ENCODE data around the gene CFAP69.
A peak's percentile ranks its signal among the peaks of the same experiment; 100 is the strongest.

CFAP69 gene

DNA sequence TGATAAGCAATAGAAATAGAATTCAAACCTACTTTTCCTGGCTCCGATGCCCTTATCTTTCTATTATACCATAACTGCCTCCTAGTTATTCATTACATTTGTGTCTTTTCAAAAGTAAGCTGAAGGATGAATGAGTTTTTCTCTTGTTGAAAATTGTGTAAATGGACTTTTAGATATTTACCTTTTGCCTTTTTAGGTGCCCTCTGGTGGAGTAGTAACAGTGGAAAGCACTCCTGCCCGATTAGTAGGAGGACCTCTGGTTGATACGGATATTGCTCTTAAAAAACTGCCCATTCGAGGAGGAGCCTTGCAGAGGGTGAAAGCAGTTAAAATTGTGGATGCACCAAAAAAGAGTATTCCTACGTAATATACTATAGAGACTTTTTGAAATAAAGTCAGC is 64.9 kb downstream of the CFAP69 start:
- no peak overlapping the region for H3K4me3 ChIP-seq (replicated peaks; ENCODE audit: low read depth, low read length)
- DNase-seq (ENCODE audit: extremely low read depth, low read depth): no peak
- TF ChIP-seq, protein P1, sequence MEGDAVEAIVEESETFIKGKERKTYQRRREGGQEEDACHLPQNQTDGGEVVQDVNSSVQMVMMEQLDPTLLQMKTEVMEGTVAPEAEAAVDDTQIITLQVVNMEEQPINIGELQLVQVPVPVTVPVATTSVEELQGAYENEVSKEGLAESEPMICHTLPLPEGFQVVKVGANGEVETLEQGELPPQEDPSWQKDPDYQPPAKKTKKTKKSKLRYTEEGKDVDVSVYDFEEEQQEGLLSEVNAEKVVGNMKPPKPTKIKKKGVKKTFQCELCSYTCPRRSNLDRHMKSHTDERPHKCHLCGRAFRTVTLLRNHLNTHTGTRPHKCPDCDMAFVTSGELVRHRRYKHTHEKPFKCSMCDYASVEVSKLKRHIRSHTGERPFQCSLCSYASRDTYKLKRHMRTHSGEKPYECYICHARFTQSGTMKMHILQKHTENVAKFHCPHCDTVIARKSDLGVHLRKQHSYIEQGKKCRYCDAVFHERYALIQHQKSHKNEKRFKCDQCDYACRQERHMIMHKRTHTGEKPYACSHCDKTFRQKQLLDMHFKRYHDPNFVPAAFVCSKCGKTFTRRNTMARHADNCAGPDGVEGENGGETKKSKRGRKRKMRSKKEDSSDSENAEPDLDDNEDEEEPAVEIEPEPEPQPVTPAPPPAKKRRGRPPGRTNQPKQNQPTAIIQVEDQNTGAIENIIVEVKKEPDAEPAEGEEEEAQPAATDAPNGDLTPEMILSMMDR (IDR thresholded peaks at IDR 0.05; ENCODE audit: low read depth, low read length, missing control alignments): no peak

DNA sequence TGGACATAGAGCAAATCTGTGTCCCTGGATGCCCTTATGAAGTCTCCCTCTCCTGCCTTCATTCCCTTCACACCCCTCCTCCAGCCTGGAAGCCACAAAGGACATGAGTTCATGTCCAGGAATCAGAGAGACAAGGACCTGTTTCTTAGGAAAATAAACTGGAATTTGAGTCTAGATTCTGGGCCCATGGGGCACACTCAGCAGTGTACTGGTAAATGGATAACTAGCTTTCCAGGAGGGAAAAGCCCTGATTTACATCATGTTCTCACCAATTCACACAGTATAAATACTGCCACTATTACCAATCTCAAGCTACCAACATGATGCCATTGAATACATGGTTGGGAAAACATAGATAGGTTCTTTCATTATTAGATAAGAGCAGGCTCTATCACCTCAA is 66.2 kb downstream of the CFAP69 start:
- no peak overlapping the region for H3K4me3 ChIP-seq (replicated peaks; ENCODE audit: low read depth, low read length)
- TF ChIP-seq, protein P1 (IDR thresholded peaks at IDR 0.05; ENCODE audit: low read depth, low read length, missing control alignments): no peak
- no peak for DNase-seq (ENCODE audit: extremely low read depth, low read depth)

DNA sequence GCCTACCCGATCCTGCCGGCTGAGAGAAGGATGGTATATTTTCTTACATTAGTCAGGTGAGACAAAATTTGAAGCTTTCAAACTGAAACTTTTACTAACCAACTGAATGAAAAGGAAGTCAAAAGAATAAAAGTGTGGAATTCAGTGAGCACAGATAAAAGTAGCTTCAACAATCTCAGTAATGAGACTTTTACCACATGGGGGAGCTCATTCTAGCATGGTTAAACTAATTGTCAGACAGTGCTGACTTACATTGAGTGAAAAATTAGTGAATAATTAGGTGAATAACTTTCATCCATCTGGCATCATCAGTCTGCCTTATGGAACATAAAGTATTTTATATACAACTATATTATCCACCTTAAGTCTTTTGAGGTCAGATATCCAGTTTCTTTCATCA is 67.8 kb downstream of the CFAP69 start:
- no peak for DNase-seq (ENCODE audit: extremely low read depth, low read depth)
- TF ChIP-seq, protein P1 (IDR thresholded peaks at IDR 0.05; ENCODE audit: low read depth, low read length, missing control alignments): no peak
- H3K4me3 ChIP-seq (replicated peaks; ENCODE audit: low read depth, low read length): no peak overlapping the region

DNA sequence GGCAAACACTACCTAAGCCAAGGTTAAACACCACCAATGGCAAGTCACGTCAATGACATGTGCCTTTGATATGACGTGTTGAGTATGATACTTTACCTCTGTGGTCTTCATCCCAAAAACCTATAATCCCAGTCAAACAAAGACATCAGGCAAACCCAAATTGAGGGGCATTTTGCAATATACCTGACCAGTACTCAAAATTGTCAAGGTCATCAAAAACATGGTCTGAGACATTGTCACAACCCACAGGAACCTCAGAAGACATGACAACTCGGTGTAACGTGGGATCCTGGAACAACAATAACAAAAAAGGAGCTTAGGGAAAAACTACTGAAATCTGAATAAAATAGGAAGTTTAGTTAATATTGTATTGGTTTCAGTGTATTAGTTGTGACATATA is 68.9 kb downstream of the CFAP69 start:
- TF ChIP-seq, protein P1 (IDR thresholded peaks at IDR 0.05; ENCODE audit: low read depth, low read length, missing control alignments): no peak
- no peak overlapping the region for H3K4me3 ChIP-seq (replicated peaks; ENCODE audit: low read depth, low read length)
- no peak for DNase-seq (ENCODE audit: extremely low read depth, low read depth)

DNA sequence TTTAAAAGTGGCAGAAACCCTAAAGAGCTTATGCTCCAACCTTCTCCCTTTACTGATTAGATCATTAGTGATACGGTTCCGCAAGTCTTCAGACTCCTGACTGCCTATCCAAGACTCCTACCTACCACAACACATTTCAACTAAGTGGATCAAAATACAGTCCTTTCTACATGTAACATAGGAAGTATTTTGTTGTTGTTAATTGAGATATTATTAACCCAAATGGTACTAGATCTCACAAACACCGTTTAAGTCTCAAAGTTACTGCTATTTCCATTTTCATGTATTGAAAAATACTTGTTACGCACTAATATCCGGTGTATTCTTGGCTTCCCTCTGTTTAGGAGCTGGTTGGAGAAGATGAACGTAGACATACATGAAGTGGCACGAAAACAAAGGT is 75.0 kb downstream of the CFAP69 start:
- DNase-seq (ENCODE audit: extremely low read depth, low read depth): no peak
- H3K4me3 ChIP-seq (replicated peaks; ENCODE audit: low read depth, low read length): no peak overlapping the region
- TF ChIP-seq, protein P1 (IDR thresholded peaks at IDR 0.05; ENCODE audit: low read depth, low read length, missing control alignments): no peak

DNA sequence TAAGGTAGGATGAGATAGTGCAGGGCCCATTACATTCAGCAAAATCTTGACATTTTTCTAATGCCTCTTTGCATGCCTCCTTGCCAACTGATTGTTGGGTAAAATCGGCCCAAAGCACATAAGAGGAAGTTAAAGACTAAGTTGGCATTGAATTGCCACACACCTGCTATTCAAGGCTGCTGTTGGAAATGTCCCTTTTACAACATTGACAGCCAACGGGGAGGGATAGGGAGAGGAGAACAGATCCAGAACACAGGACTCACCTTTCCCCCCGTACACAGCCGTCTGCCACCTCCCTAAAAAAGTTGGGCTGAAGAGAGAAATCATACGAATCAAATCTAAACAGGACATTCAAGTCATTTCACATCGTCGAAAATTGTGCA is 75.4 kb downstream of the CFAP69 start:
- TF ChIP-seq, protein P1 (IDR thresholded peaks at IDR 0.05; ENCODE audit: low read depth, low read length, missing control alignments): no peak
- no peak overlapping the region; the same call in 1 of the 2 replicates for H3K4me3 ChIP-seq (replicated peaks; ENCODE audit: low read depth, low read length)
- DNase-seq (ENCODE audit: extremely low read depth, low read depth): no peak

DNA sequence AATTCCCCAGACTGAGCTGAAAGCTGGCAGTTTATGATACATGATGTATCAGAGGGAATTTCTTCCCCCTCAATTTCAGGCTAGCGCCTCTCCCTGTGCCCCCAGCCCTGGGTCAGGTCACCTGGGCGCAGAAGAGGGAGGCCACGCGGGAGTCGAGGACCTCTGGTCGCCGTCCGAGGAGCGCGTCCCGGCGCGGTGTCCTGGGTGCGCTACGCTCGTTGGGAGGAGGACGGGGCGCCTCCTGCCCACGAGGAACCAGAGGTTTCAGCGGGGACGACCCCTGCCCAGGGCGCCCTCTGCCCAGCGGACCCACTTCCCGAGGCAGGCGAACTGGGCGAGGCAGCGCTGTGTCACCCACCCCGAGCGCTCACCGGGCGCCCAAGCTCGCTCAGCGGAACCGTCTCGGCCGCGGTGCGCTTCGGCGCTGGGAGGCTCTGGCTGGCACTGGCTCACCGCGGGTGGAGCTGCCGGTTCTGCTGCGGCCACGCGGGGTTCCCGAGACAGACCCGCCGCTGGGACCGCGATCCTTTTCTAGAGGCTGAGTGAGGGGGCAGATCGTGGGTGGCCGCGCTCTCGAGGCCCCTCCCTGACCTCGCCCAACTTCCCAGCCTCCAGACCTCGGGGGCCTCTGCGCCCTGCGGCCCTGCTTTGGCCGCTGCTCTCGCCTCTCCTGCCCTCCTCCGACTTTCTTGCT is 76.0 kb downstream of the CFAP69 start, which contains the start of gene FAM237B:
FAM237B (minus strand) TSS at position 504 of the 694 bp plus-strand sequence. CDS start 1,556 bp downstream, outside the sequence.
- TF ChIP-seq, protein P1 (IDR thresholded peaks at IDR 0.05; ENCODE audit: low read depth, low read length, missing control alignments): no peak
- H3K4me3 ChIP-seq (replicated peaks; ENCODE audit: low read depth, low read length): peak within 1 kb of the TSS; percentile 31
- DNase-seq (ENCODE audit: extremely low read depth, low read depth): no peak

All from HFF-Myc (cell line).